GM10248 (cell line): ENCODE data around the gene BST1.

Source experiments
- CTCF ChIA-PET: fragments of 300-600 bp; sonication (Branson Sonifier 250); formaldehyde crosslinking; extraction: SDS; loops from one replicate; lab custom pipeline; 2021; ENCODE audit warnings: antibody characterized with exemption; lab: Yijun Ruan, JAX
- POLR2A ChIA-PET: fragments of 350-650 bp; sonication (Branson Sonifier 250); formaldehyde crosslinking; extraction: SDS; loops from one replicate; lab custom pipeline; 2020; ENCODE audit warnings: antibody characterized with exemption; lab: Yijun Ruan, JAX
- DNase-seq: peaks from one replicate; pipeline ENCODE4 v3.0.0; 2012; ENCODE audit errors: extremely low spot score
- CTCF ChIP-seq: IDR thresholded peaks from 2 replicates; pipeline ENCODE4 v1.5.1; 2012; ENCODE audit warnings: mild to moderate bottlenecking, low read depth; ENCODE audit errors: extremely low read depth, missing control alignments, control extremely low read depth

BST1 gene

GRCh38 chr4:15674926-15675325 is 27.9 kb upstream of the BST1 start:
- DNase-seq: no peak
- CTCF ChIA-PET: interaction anchor here (1.8 to 2.8 kb wide), 3 partner anchors 11 to 22 kb away, joined by 4 to 10 read pairs (median 10); no protein-coding TSS in a partner anchor
- POLR2A ChIA-PET: interaction anchor here (0.6 kb wide), 1 partner anchor 281 kb away, joined by 3 read pairs; no protein-coding TSS in a partner anchor
- no peak for TF ChIP-seq CTCF

- DNase-seq: no peak
- TF ChIP-seq CTCF: no peak
- ChIA-PET CTCF (interaction anchor here (0.8 to 2.8 kb wide), 5 partner anchors 9 to 24 kb away, joined by 3 to 10 read pairs (median 5); no protein-coding TSS in a partner anchor), POLR2A (interaction anchor here (0.6 to 0.7 kb wide), 2 partner anchors 10 to 281 kb away, joined by 3 to 4 read pairs; no protein-coding TSS in a partner anchor)
Measured at GRCh38 chr4:15675356-15675755, 27.5 kb upstream of the BST1 start.

- ChIA-PET POLR2A (interaction anchor here (0.7 kb wide), 1 partner anchor 11 kb away, joined by 4 read pairs; no protein-coding TSS in a partner anchor), CTCF (interaction anchor here (0.8 to 2.8 kb wide), 4 partner anchors 9 to 25 kb away, joined by 3 to 10 read pairs (median 8); no protein-coding TSS in a partner anchor)
- DNase-seq: no peak
- no peak for TF ChIP-seq CTCF
Measured at GRCh38 chr4:15676039-15676438, 26.8 kb upstream of the BST1 start.

GRCh38 chr4:15676899-15677298 is 26.0 kb upstream of the BST1 start:
- CTCF ChIA-PET: interaction anchor here (1.2 to 2.8 kb wide), 3 partner anchors 13 to 28 kb away, joined by 3 to 10 read pairs (median 10); no protein-coding TSS in a partner anchor
- POLR2A ChIA-PET: no interaction called here
- TF ChIP-seq CTCF: no peak
- DNase-seq: no peak

- CTCF ChIA-PET: interaction anchor here (1.2 to 2.8 kb wide), 2 partner anchors 24 to 28 kb away, joined by 3 to 10 read pairs; no protein-coding TSS in a partner anchor
- no peak for DNase-seq
- POLR2A ChIA-PET: no interaction called here
- no peak for TF ChIP-seq CTCF
Measured at GRCh38 chr4:15677507-15677988, 25.3 kb upstream of the BST1 start.

GRCh38 chr4:15681067-15681371 is 21.8 kb upstream of the BST1 start:
- no peak for TF ChIP-seq CTCF
- ChIA-PET POLR2A (interaction anchor here (0.6 to 1.1 kb wide), 2 partner anchors 8 to 56 kb away, joined by 3 to 6 read pairs; no protein-coding TSS in a partner anchor), CTCF (interaction anchor here (1.2 kb wide), 1 partner anchor 17 kb away, joined by 4 read pairs; no protein-coding TSS in a partner anchor)
- DNase-seq: no peak
